OCI-LY1 (cell line): ENCODE results near the gene TRMT44.
"Not testable (repeated sequence)": the region's sequence is repeated elsewhere in the genome, so short reads cannot be mapped to it uniquely, and the experiment has no call there.

Source experiments
- EZH2 ChIP-seq: fragments of 200-600 bp; sonication (generic), shearing (Covaris generic); IDR thresholded peaks from 2 replicates; pipeline ENCODE4 v1.8.0; 2017; ENCODE audit warnings: borderline replicate concordance, mixed run types, mild to moderate bottlenecking, antibody characterized with exemption, low read length, moderate library complexity, mixed read lengths
- TF ChIP-seq, protein P1 (sequence below): fragments of 200-600 bp; sonication (generic), shearing (Covaris generic); IDR thresholded peaks from 2 replicates; pipeline ENCODE4 v1.5.1; 2017; ENCODE audit warnings: mild to moderate bottlenecking, antibody characterized with exemption, low read length, moderate library complexity, mixed read lengths

DNA sequence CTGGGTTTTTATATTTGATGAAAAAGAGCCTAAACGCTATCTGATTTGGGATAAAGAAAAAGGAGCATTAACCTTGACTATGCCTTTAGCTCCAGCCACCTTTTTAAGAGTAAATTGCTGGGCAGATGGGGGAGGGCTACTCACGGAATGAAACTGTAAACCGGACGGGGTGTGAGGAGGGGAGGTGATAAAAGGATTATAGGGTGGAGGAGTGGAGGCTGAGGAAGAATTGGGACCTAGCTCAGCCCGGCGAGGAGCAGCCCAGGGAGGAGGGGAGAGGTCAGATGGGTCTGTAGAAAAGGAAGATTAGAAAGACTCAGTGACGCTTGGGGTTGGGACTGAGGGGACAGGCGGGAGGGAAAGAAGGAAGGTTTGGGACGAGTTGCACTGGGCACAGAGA, 46.1 kb downstream of the TRMT44 start:
- TF ChIP-seq, protein P1, sequence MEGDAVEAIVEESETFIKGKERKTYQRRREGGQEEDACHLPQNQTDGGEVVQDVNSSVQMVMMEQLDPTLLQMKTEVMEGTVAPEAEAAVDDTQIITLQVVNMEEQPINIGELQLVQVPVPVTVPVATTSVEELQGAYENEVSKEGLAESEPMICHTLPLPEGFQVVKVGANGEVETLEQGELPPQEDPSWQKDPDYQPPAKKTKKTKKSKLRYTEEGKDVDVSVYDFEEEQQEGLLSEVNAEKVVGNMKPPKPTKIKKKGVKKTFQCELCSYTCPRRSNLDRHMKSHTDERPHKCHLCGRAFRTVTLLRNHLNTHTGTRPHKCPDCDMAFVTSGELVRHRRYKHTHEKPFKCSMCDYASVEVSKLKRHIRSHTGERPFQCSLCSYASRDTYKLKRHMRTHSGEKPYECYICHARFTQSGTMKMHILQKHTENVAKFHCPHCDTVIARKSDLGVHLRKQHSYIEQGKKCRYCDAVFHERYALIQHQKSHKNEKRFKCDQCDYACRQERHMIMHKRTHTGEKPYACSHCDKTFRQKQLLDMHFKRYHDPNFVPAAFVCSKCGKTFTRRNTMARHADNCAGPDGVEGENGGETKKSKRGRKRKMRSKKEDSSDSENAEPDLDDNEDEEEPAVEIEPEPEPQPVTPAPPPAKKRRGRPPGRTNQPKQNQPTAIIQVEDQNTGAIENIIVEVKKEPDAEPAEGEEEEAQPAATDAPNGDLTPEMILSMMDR, result not testable (repeated sequence)
- not testable (repeated sequence) for TF ChIP-seq EZH2
